SIG-M5 treated with dmso at 0.1 percent for 504 hours (cell line): ENCODE results near the gene MRI1.

Experiments used
- DNase-seq: peaks from one replicate; lab custom pipeline; 2025; ENCODE audit not compliant: unreplicated experiment; lab: John Stamatoyannopoulos, UW

MRI1 gene

GRCh38 chr19:13821292-13821691 lies 57.0 kb downstream of the MRI1 start:
- DNase-seq, result no peak

GRCh38 chr19:13823256-13823655 lies 58.9 kb downstream of the MRI1 start:
- no peak for DNase-seq
